Neuronal stem cell (in vitro differentiated cells): ENCODE data around the gene ARFGEF3.

ENCODE experiments used
- DNase-seq: peaks from one replicate; pipeline ENCODE4 v3.0.0-alpha.2; 2013; ENCODE audit warnings: low spot score
- H2AFZ ChIP-seq: one replicate; pipeline ENCODE4 v1.6.1; 2013; ENCODE audit warnings: mild to moderate bottlenecking, low read length, inconsistent platforms
- H2AK5ac ChIP-seq: 2 replicates; pipeline ENCODE4 v1.6.1; 2013; ENCODE audit warnings: low read depth, mild to moderate bottlenecking, inconsistent platforms, low read length, moderate library complexity, mixed read lengths
- H2BK120ac ChIP-seq: 2 replicates; pipeline ENCODE4 v1.6.1; 2013; ENCODE audit warnings: low read depth, mild to moderate bottlenecking, inconsistent platforms, low read length, moderate library complexity, mixed read lengths
- H2BK12ac ChIP-seq: one replicate; pipeline ENCODE4 v1.6.1; 2013; ENCODE audit warnings: low read length, inconsistent platforms
- H2BK15ac ChIP-seq: 2 replicates; pipeline ENCODE4 v1.6.1; 2013; ENCODE audit warnings: mild to moderate bottlenecking, low read length, inconsistent platforms, mixed read lengths
- H2BK5ac ChIP-seq: one replicate; pipeline ENCODE4 v1.6.1; 2013; ENCODE audit warnings: inconsistent platforms, mild to moderate bottlenecking, low read length, moderate library complexity
- H3K14ac ChIP-seq: one replicate; pipeline ENCODE4 v1.6.1; 2013; ENCODE audit warnings: low read length, inconsistent platforms
- H3K18ac ChIP-seq: 2 replicates; pipeline ENCODE4 v1.6.1; 2013; ENCODE audit warnings: low read length, inconsistent platforms
- H3K23ac ChIP-seq: 2 replicates; pipeline ENCODE4 v1.6.1; 2013; ENCODE audit warnings: low read depth, mild to moderate bottlenecking, mixed read lengths, low read length, inconsistent platforms; ENCODE audit not compliant: poor library complexity
- H3K27ac ChIP-seq: replicated peaks from 3 replicates; pipeline ENCODE4 v1.5.1; 2013; ENCODE audit warnings: low read length, inconsistent platforms
- H3K27me3 ChIP-seq, 3 experiments: 2 replicates each; pipeline ENCODE4 v1.6.1; 2013; ENCODE audit warnings: low read length in 3 of 3, mild to moderate bottlenecking in 2 of 3, inconsistent platforms in 1 of 3, low read depth in 1 of 3, mixed read lengths in 1 of 3, moderate library complexity in 1 of 3; ENCODE audit not compliant: control insufficient read depth in 3 of 3, insufficient read depth in 3 of 3
- H3K36me3 ChIP-seq, 2 donors: replicated peaks in 1 of 2; 2 replicates each; pipeline ENCODE4 v1.6.1; 2013; ENCODE audit warnings: low read length in 2 of 2; ENCODE audit not compliant: control insufficient read depth in 2 of 2, insufficient read depth in 2 of 2
- H3K4ac ChIP-seq: 2 replicates; pipeline ENCODE4 v1.6.1; 2013; ENCODE audit warnings: inconsistent platforms, mild to moderate bottlenecking, low read length, moderate library complexity
- H3K4me1 ChIP-seq, 2 donors: 1 replicate in 1 of 2; 2 replicates in 1 of 2; pipeline ENCODE4 v1.6.1; 2013; ENCODE audit warnings: low read length in 2 of 2, low read depth in 1 of 2; ENCODE audit not compliant: control insufficient read depth in 2 of 2, insufficient read depth in 1 of 2
- H3K4me2 ChIP-seq: one replicate; pipeline ENCODE4 v1.6.1; 2013; ENCODE audit warnings: mild to moderate bottlenecking, low read length, inconsistent platforms; ENCODE audit not compliant: insufficient read depth, poor library complexity, severe bottlenecking
- H3K4me3 ChIP-seq, 2 donors: 2 replicates each; pipeline ENCODE4 v1.5.1; 2013; ENCODE audit warnings: low read length in 2 of 2, mild to moderate bottlenecking in 2 of 2, inconsistent platforms in 1 of 2, moderate library complexity in 1 of 2
- H3K79me1 ChIP-seq: one replicate; pipeline ENCODE4 v1.6.1; 2013; ENCODE audit warnings: low read depth, mild to moderate bottlenecking, inconsistent platforms, low read length, moderate library complexity
- H3K9ac ChIP-seq: one replicate; pipeline ENCODE4 v1.6.1; 2013; ENCODE audit warnings: mild to moderate bottlenecking, low read depth, low read length, inconsistent platforms; ENCODE audit not compliant: poor library complexity
- H3K9me3 ChIP-seq, 2 donors: replicated peaks in 1 of 2; 2 replicates each; pipeline versions ENCODE3 to v1.6.1; 2013; ENCODE audit warnings: low read length in 2 of 2, mild to moderate bottlenecking in 2 of 2, inconsistent platforms in 1 of 2, low read depth in 1 of 2, mixed read lengths in 1 of 2, moderate library complexity in 1 of 2; ENCODE audit not compliant: control insufficient read depth in 2 of 2, insufficient read depth in 1 of 2
- H4K8ac ChIP-seq: one replicate; pipeline ENCODE4 v1.6.1; 2013; ENCODE audit warnings: low read depth, mild to moderate bottlenecking, inconsistent platforms, low read length, moderate library complexity
- H4K91ac ChIP-seq: one replicate; pipeline ENCODE4 v1.6.1; 2013; ENCODE audit warnings: low read length, low read depth, mild to moderate bottlenecking, inconsistent platforms; ENCODE audit not compliant: poor library complexity
- WGBS, 2 donors: extraction: QIAGEN DNeasy Blood & Tissue Kit; methylation state at CpG; one replicate each; pipeline ENCODE4 v1.1.7; 2013; ENCODE audit warnings: missing lambda C conversion rate in 2 of 2, mixed read lengths in 1 of 2; ENCODE audit not compliant: insufficient read length in 2 of 2, insufficient replicate concordance in 1 of 2; ENCODE audit errors: extremely low coverage in 2 of 2; 5-methylcytosine and 5-hydroxymethylcytosine counted together

ARFGEF3 gene

GRCh38 chr6:138309695-138310094, 148.0 kb downstream of the ARFGEF3 start:
- Histone ChIP-seq H4K8ac (no peak overlapping the region), H2AFZ (no peak overlapping the region), H3K27ac (no peak overlapping the region), H2BK12ac (no peak overlapping the region), H2BK120ac (no peak overlapping the region), H3K4me1 (no peaks in the 10 kb centered on the region), H3K9me3 (no peaks in the 10 kb centered on the region), H3K18ac (no peak overlapping the region), H2BK15ac (no peak overlapping the region), H3K4ac (no peak overlapping the region), H3K79me1 (no peaks in the 10 kb centered on the region), H3K23ac (no peak overlapping the region), H2BK5ac (no peak overlapping the region), H3K14ac (no peak overlapping the region), H3K4me3 (no peak overlapping the region), H2AK5ac (no peak overlapping the region), H3K27me3 (no peaks in the 10 kb centered on the region), H3K9ac (no peak overlapping the region), H4K91ac (no peak overlapping the region), H3K4me2 (no peak overlapping the region), H3K36me3 (no peaks in the 10 kb centered on the region)
- no CpG with 5 or more reads among the region's 1 CpG for WGBS, 2 donors
- DNase-seq = no peak

- Histone ChIP-seq H2AK5ac (no peak overlapping the region), H3K9ac (no peak overlapping the region), H3K9me3 (no peaks in the 10 kb centered on the region), H4K91ac (no peak overlapping the region), H3K79me1 (no peaks in the 10 kb centered on the region), H3K4me2 (no peak overlapping the region), H2BK5ac (no peak overlapping the region), H3K4me1 (no peaks in the 10 kb centered on the region), H3K14ac (no peak overlapping the region), H3K36me3 (no peaks in the 10 kb centered on the region), H2AFZ (no peak overlapping the region), H3K4me3 (no peak overlapping the region), H3K23ac (no peak overlapping the region), H3K4ac (no peak overlapping the region), H2BK12ac (no peak overlapping the region), H3K27ac (no peak overlapping the region), H2BK15ac (no peak overlapping the region), H3K18ac (no peak overlapping the region), H2BK120ac (no peak overlapping the region), H3K27me3 (no peaks in the 10 kb centered on the region), H4K8ac (no peak overlapping the region)
- WGBS, 2 donors = no CpG with 5 or more reads among the region's 3 CpGs
- DNase-seq = no peak
Measured at GRCh38 chr6:138310294-138310693, 148.6 kb downstream of the ARFGEF3 start.

GRCh38 chr6:138310821-138311220, 149.1 kb downstream of the ARFGEF3 start:
- Histone ChIP-seq H2BK5ac (no peak overlapping the region), H3K18ac (no peak overlapping the region), H3K4ac (no peak overlapping the region), H3K4me1 (no peaks in the 10 kb centered on the region), H3K23ac (no peak overlapping the region), H3K27me3 (no peaks in the 10 kb centered on the region), H3K27ac (no peak overlapping the region), H3K79me1 (no peaks in the 10 kb centered on the region), H2BK120ac (no peak overlapping the region), H3K4me3 (no peak overlapping the region), H4K8ac (no peak overlapping the region), H2BK15ac (no peak overlapping the region), H3K9me3 (no peaks in the 10 kb centered on the region), H3K36me3 (no peaks in the 10 kb centered on the region), H2AK5ac (no peak overlapping the region), H3K14ac (no peak overlapping the region), H2AFZ (no peak overlapping the region), H4K91ac (no peak overlapping the region), H3K9ac (no peak overlapping the region), H3K4me2 (no peak overlapping the region), H2BK12ac (no peak overlapping the region)
- no CpG with 5 or more reads among the region's 2 CpGs for WGBS, 2 donors
- DNase-seq = no peak

- no peak overlapping the region for H4K8ac ChIP-seq
Measured at GRCh38 chr6:138311268-138311667, 149.5 kb downstream of the ARFGEF3 start.

More at GRCh38 chr6:138311268-138311667, 149.5 kb downstream of the ARFGEF3 start:
- no peak overlapping the region for H2BK12ac ChIP-seq
- H3K79me1 ChIP-seq = no peaks in the 10 kb centered on the region
- H2BK5ac ChIP-seq = no peak overlapping the region
- WGBS, 2 donors = no CpG with 5 or more reads among the region's 13 CpGs
- H2BK120ac ChIP-seq = no peak overlapping the region
- H3K4ac ChIP-seq = no peak overlapping the region
- H3K27me3 ChIP-seq = no peaks in the 10 kb centered on the region
- no peak overlapping the region for H3K18ac ChIP-seq
- H3K36me3 ChIP-seq = no peaks in the 10 kb centered on the region
- no peak overlapping the region for H2AFZ ChIP-seq
- H3K23ac ChIP-seq = no peak overlapping the region
- H3K14ac ChIP-seq = no peak overlapping the region
- no peak overlapping the region for H2AK5ac ChIP-seq
- no peaks in the 10 kb centered on the region for H3K4me1 ChIP-seq
- no peak overlapping the region for H3K4me2 ChIP-seq
- no peak overlapping the region for H3K9ac ChIP-seq
- no peak for DNase-seq
- H3K4me3 ChIP-seq = no peak overlapping the region
- H2BK15ac ChIP-seq = no peak overlapping the region
- no peak overlapping the region for H4K91ac ChIP-seq
- H3K27ac ChIP-seq = no peak overlapping the region
- H3K9me3 ChIP-seq = no peaks in the 10 kb centered on the region
